GM23338 (cell line): ENCODE data around the gene ANP32D. TPM values are rescaled to one million over a fixed set of nuclear protein-coding genes. Genes with fewer than 3 reads are reported as not detected.

Source experiments
- ATAC-seq: fragments of 200-7000 bp; cut with Tn5 transposase; 3 replicates; pipeline ENCODE4 v1.9.1; 2020
- DNase-seq: peaks from one replicate; pipeline ENCODE4 v3.0.0-alpha.2; 2015; ENCODE audit warnings: low spot score
- H2AFZ ChIP-seq: fragments of 200-600 bp; sonication (generic); 2 replicates; pipeline ENCODE4 v1.8.0; 2016; ENCODE audit warnings: antibody characterized with exemption, mild to moderate bottlenecking, moderate library complexity
- H3F3A ChIP-seq: fragments of 200-600 bp; sonication (generic); replicated peaks from 2 replicates; pipeline ENCODE4 v1.8.0; 2017; ENCODE audit warnings: antibody characterized with exemption, mixed run types, low read depth
- H3K27ac ChIP-seq: fragments of 200-600 bp; sonication (generic); 2 replicates; pipeline ENCODE4 v1.6.1; 2016; ENCODE audit warnings: low read depth
- H3K27me3 ChIP-seq: fragments of 200-600 bp; sonication (generic); 2 replicates; pipeline ENCODE4 v1.8.0; 2016; ENCODE audit warnings: mild to moderate bottlenecking, mixed run types, moderate library complexity; ENCODE audit not compliant: insufficient read depth
- H3K36me3 ChIP-seq: fragments of 200-600 bp; sonication (generic); 2 replicates; pipeline ENCODE4 v1.8.0; 2016; ENCODE audit warnings: mild to moderate bottlenecking; ENCODE audit not compliant: insufficient read depth
- H3K4me1 ChIP-seq: fragments of 200-600 bp; sonication (generic); 2 replicates; pipeline ENCODE4 v1.8.0; 2016; ENCODE audit warnings: mild to moderate bottlenecking, moderate library complexity; ENCODE audit not compliant: insufficient read depth
- H3K4me2 ChIP-seq: fragments of 200-600 bp; sonication (generic); 2 replicates; pipeline ENCODE4 v1.7.1; 2017; ENCODE audit warnings: mixed run types
- H3K4me3 ChIP-seq: fragments of 200-600 bp; sonication (generic); 2 replicates; pipeline ENCODE4 v1.6.1; 2016; ENCODE audit warnings: mixed run types
- H3K79me2 ChIP-seq: fragments of 200-600 bp; sonication (generic); replicated peaks from 2 replicates; pipeline ENCODE4 v1.8.0; 2017; ENCODE audit warnings: mild to moderate bottlenecking; ENCODE audit not compliant: insufficient read depth
- H3K9me2 ChIP-seq: fragments of 200-600 bp; sonication (generic); 2 replicates; pipeline ENCODE4 v1.8.0; 2017; ENCODE audit not compliant: insufficient read depth
- H4K20me1 ChIP-seq: fragments of 200-600 bp; sonication (generic); replicated peaks from 2 replicates; pipeline ENCODE4 v1.8.0; 2017; ENCODE audit warnings: mild to moderate bottlenecking; ENCODE audit not compliant: insufficient read depth
- H3K27ac Mint-ChIP-seq: 2 replicates; pipeline ENCODE4 v1.8.0; 2020; ENCODE audit warnings: inconsistent platforms, mild to moderate bottlenecking, moderate library complexity, mixed read lengths
- H3K27me3 Mint-ChIP-seq: 3 replicates; pipeline ENCODE4 v1.8.0; 2022; ENCODE audit warnings: low read depth, mild to moderate bottlenecking, moderate library complexity, mixed read lengths, inconsistent platforms; ENCODE audit not compliant: insufficient read depth, poor library complexity
- H3K36me3 Mint-ChIP-seq: 3 replicates; pipeline ENCODE4 v1.8.0; 2021; ENCODE audit warnings: low read depth, mild to moderate bottlenecking, inconsistent platforms, moderate library complexity, mixed read lengths
- H3K4me1 Mint-ChIP-seq: 3 replicates; pipeline ENCODE4 v1.8.0; 2020; ENCODE audit warnings: mild to moderate bottlenecking, inconsistent platforms, mixed read lengths
- H3K4me3 Mint-ChIP-seq: 3 replicates; pipeline ENCODE4 v1.8.0; 2021; ENCODE audit warnings: moderate library complexity, mild to moderate bottlenecking, inconsistent platforms, mixed read lengths
- H3K9me3 Mint-ChIP-seq: 3 replicates; pipeline ENCODE4 v1.8.0; 2020; ENCODE audit warnings: moderate library complexity, mild to moderate bottlenecking, inconsistent platforms, mixed read lengths
- CREB1 ChIP-seq: fragments of 250-450 bp; sonication (Bioruptor Pico); IDR thresholded peaks from 2 replicates; pipeline ENCODE4 v1.5.0; 2020; ENCODE audit warnings: low read depth, mild to moderate bottlenecking, moderate library complexity
- EZH2 ChIP-seq: fragments of 200-600 bp; sonication (generic); IDR thresholded peaks from one replicate; pipeline ENCODE4 v1.8.0; 2017; ENCODE audit warnings: antibody characterized with exemption, mild to moderate bottlenecking, low read depth; ENCODE audit not compliant: unreplicated experiment
- EZH2phosphoT487 ChIP-seq: fragments of 200-600 bp; sonication (generic); IDR thresholded peaks from one replicate; pipeline ENCODE4 v1.8.1; 2018; ENCODE audit warnings: antibody characterized with exemption; ENCODE audit not compliant: unreplicated experiment
- JUNB ChIP-seq: IDR thresholded peaks from one replicate; pipeline ENCODE4 v1.6.1; 2016; ENCODE audit warnings: antibody characterized with exemption; ENCODE audit not compliant: unreplicated experiment
- NANOG ChIP-seq: IDR thresholded peaks from 2 replicates; pipeline ENCODE4 v1.6.1; 2016; ENCODE audit warnings: antibody characterized with exemption, borderline replicate concordance
- POLR2AphosphoS5 ChIP-seq: IDR thresholded peaks from 2 replicates; pipeline ENCODE4 v1.6.1; 2016; ENCODE audit warnings: antibody characterized with exemption, low read depth
- STAT1 ChIP-seq: IDR thresholded peaks from one replicate; pipeline ENCODE4 v1.6.1; 2016; ENCODE audit warnings: antibody characterized with exemption; ENCODE audit not compliant: unreplicated experiment
- ZNF114 ChIP-seq: fragments of 250-450 bp; sonication (Bioruptor Pico); IDR thresholded peaks from 2 replicates; pipeline ENCODE4 v1.5.0; 2020; ENCODE audit warnings: mild to moderate bottlenecking, moderate library complexity
- ZNF331 ChIP-seq: fragments of 250-450 bp; sonication (Bioruptor Pico); IDR thresholded peaks from 2 replicates; pipeline ENCODE4 v1.5.0; 2020; ENCODE audit warnings: low read depth, mild to moderate bottlenecking, moderate library complexity
- polyA plus RNA-seq: library from polyadenylated mRNA; unstranded; fragments of >200 nt; fragmentation: Nextera tagmentation; extraction: Ambion mirVana; gene quantifications from 2 replicates; pipeline ENCODE4 v1.2.1, GENCODE V29; 2016
- total RNA-seq: library from RNA; depleted of rRNA; stranded (reverse); fragments of >200 nt; shearing (Covaris generic); gene quantifications from 2 replicates; pipeline ENCODE4 v1.2.3, GENCODE V29; 2014
- TF ChIP-seq, protein P1 (sequence below), 2 experiments: fragments of 200-600 bp in 1 of 2; sonication (generic) in 1 of 2; conservative IDR thresholded peaks; 2 replicates each; pipeline versions ENCODE4 v1.5.1 to v1.6.1; 2016 to 2017; ENCODE audit warnings: antibody characterized with exemption in 2 of 2, low read depth in 2 of 2, mild to moderate bottlenecking in 2 of 2, moderate library complexity in 1 of 2
- TF ChIP-seq, protein P2 (sequence below): IDR thresholded peaks from 2 replicates; pipeline ENCODE4 v1.6.1; 2016; ENCODE audit warnings: antibody characterized with exemption
- TF ChIP-seq, protein P3 (sequence below): IDR thresholded peaks from one replicate; pipeline ENCODE4 v1.6.1; 2018; ENCODE audit warnings: antibody characterized with exemption; ENCODE audit not compliant: unreplicated experiment

ANP32D gene
- total and polyA plus RNA-seq, 2 experiments from 2014 or later, result not detected

DNA sequence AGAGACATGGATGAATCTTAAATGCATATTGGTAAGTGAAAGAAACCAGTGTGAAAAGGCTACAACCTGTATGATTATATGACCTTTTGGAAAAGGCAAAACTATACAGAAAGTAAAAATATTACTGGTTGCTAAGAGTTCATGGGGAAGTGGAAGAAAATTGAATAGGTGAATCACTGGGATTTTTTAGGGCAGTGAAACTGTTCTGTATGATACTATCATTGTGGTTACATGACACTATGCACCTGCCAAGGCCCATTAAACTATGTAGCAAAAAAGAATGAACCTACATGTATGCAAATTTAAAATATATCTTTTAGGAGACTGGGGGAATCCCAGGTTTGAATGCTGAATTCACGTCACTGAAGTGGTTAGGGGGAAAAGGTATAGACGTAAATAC is 40.5 kb downstream of the ANP32D start (continued):
- TF ChIP-seq, protein P1, sequence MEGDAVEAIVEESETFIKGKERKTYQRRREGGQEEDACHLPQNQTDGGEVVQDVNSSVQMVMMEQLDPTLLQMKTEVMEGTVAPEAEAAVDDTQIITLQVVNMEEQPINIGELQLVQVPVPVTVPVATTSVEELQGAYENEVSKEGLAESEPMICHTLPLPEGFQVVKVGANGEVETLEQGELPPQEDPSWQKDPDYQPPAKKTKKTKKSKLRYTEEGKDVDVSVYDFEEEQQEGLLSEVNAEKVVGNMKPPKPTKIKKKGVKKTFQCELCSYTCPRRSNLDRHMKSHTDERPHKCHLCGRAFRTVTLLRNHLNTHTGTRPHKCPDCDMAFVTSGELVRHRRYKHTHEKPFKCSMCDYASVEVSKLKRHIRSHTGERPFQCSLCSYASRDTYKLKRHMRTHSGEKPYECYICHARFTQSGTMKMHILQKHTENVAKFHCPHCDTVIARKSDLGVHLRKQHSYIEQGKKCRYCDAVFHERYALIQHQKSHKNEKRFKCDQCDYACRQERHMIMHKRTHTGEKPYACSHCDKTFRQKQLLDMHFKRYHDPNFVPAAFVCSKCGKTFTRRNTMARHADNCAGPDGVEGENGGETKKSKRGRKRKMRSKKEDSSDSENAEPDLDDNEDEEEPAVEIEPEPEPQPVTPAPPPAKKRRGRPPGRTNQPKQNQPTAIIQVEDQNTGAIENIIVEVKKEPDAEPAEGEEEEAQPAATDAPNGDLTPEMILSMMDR (conservative IDR thresholded peaks at IDR 0.05; ENCODE audit: low read depth in 2 of 2), result no peak
- no peak for TF ChIP-seq JUNB
- no peak for TF ChIP-seq ZNF114 (CRISPR knock-in tag)
- no peak for TF ChIP-seq EZH2
- TF ChIP-seq NANOG, result no peak
- no peak for TF ChIP-seq STAT1
- TF ChIP-seq, protein P2, sequence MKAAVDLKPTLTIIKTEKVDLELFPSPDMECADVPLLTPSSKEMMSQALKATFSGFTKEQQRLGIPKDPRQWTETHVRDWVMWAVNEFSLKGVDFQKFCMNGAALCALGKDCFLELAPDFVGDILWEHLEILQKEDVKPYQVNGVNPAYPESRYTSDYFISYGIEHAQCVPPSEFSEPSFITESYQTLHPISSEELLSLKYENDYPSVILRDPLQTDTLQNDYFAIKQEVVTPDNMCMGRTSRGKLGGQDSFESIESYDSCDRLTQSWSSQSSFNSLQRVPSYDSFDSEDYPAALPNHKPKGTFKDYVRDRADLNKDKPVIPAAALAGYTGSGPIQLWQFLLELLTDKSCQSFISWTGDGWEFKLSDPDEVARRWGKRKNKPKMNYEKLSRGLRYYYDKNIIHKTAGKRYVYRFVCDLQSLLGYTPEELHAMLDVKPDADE, result no peak
- TF ChIP-seq CREB1, result no peak
- TF ChIP-seq, protein P3, sequence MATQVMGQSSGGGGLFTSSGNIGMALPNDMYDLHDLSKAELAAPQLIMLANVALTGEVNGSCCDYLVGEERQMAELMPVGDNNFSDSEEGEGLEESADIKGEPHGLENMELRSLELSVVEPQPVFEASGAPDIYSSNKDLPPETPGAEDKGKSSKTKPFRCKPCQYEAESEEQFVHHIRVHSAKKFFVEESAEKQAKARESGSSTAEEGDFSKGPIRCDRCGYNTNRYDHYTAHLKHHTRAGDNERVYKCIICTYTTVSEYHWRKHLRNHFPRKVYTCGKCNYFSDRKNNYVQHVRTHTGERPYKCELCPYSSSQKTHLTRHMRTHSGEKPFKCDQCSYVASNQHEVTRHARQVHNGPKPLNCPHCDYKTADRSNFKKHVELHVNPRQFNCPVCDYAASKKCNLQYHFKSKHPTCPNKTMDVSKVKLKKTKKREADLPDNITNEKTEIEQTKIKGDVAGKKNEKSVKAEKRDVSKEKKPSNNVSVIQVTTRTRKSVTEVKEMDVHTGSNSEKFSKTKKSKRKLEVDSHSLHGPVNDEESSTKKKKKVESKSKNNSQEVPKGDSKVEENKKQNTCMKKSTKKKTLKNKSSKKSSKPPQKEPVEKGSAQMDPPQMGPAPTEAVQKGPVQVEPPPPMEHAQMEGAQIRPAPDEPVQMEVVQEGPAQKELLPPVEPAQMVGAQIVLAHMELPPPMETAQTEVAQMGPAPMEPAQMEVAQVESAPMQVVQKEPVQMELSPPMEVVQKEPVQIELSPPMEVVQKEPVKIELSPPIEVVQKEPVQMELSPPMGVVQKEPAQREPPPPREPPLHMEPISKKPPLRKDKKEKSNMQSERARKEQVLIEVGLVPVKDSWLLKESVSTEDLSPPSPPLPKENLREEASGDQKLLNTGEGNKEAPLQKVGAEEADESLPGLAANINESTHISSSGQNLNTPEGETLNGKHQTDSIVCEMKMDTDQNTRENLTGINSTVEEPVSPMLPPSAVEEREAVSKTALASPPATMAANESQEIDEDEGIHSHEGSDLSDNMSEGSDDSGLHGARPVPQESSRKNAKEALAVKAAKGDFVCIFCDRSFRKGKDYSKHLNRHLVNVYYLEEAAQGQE, result no peak
- no peak for TF ChIP-seq POLR2AphosphoS5
- no peak for TF ChIP-seq EZH2phosphoT487

DNA sequence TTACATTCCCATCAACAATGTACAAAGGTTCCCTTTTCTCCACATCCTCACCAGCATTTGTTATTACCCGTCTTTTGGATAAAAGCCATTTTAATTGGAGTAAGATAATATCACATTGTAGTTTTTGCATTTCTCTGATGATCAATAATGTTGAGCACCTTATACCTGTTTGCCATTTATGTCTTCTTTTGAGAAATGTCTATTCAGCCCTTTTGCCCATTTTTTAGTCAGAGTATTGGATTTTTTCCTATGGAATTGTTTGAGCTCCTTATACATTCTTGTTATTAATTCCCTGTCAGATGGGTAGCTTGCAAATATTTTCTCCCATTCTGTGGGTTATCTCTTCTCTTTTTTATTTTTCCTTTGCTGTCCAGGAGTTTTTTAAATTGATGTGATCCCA is 42.4 kb downstream of the ANP32D start:
- Mint-ChIP-seq H3K27ac (no peak overlapping the region), H3K4me3 (no peak overlapping the region), H3K4me1 (no peaks in the 10 kb centered on the region), H3K27me3 (no peaks in the 10 kb centered on the region), H3K9me3 (peaks cover 53% of the 10 kb centered on the region), H3K36me3 (no peaks in the 10 kb centered on the region; the same call in 2 of the 3 replicates)
- ATAC-seq (no peak), DNase-seq (no peak)
- Histone ChIP-seq H3K27ac (no peak overlapping the region), H3K4me3 (no peak overlapping the region), H3K36me3 (no peaks in the 10 kb centered on the region; the same call in 1 of the 2 replicates), H3F3A (no peaks in the 10 kb centered on the region), H3K4me1 (no peaks in the 10 kb centered on the region), H3K79me2 (no peaks in the 10 kb centered on the region), H3K9me2 (0 out of 2 replicates have a peak, but pooled peaks cover 6% of the 10 kb centered on the region), H2AFZ (no peak overlapping the region), H3K27me3 (no peaks in the 10 kb centered on the region), H3K4me2 (no peak overlapping the region), H4K20me1 (no peaks in the 10 kb centered on the region)
- TF ChIP-seq, protein P2, result no peak
- TF ChIP-seq NANOG, result no peak
- TF ChIP-seq CREB1, result no peak
- no peak for TF ChIP-seq EZH2
- TF ChIP-seq ZNF114 (CRISPR knock-in tag), result no peak
- TF ChIP-seq ZNF331 (CRISPR knock-in tag), result no peak
- no peak for TF ChIP-seq POLR2AphosphoS5
- no peak for TF ChIP-seq JUNB
- TF ChIP-seq, protein P1 (conservative IDR thresholded peaks at IDR 0.05; ENCODE audit: low read depth in 2 of 2), result no peak
- TF ChIP-seq, protein P3, result no peak
